GM18499 (cell line): ENCODE measurements around the gene FAXDC2.

Experiments used
- ATAC-seq: cut with Tn5 transposase; IDR thresholded peaks from one replicate; pipeline ENCODE4 v1.9.1; 2021; ENCODE audit warnings: moderate number of reproducible peaks; ENCODE audit not compliant: insufficient read depth, unreplicated experiment

FAXDC2 gene

DNA sequence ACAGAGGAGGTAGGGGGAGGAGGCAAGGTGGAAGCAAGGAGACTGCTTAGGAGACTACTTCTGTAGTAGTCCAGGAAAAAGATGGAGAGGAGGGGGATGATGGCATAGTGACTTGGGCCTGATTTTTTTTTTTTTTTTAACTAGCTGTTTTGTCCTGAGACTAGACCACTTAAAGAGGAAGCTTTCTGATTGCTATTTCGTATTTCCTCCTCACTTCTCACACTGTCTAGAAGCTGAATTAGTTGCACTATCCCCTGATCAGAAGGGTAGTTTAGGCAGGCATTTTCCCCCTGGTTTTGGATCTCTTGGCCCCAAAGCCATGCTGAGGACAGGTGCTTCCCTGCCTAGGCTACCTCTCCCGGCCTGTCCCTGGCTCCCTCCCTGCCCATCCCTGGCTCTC is 80.3 kb downstream of the FAXDC2 start:
- no peak for ATAC-seq
